ENCODE results near the gene MACROD2. TPM values are rescaled to one million over a fixed set of nuclear protein-coding genes. Genes with fewer than 3 reads are reported as not detected.

MACROD2 gene
- total RNA-seq, 1 donor from 2014 or later = 17.1 TPM

DNA sequence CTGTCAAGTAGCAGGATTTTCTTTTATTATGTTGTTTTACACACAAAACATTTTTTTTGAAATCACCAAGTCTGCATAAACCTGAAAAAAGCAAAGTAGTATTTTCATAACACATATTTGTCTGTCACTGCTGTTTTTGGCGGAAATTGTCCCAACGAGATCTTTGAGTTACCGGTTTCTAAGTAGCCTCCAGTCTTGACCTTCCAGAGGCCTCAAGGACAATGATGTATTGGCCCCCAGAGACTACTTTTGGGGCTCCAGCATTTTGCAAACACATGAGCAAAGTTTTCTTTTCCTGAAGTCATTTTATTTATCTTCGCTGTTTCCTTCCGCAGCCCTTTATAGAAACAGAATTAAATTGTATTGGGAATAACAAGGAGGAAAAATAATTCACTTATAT is 1715.3 kb downstream of the MACROD2 start:
- no peak for DNase-seq (ENCODE audit: low spot score)

DNA sequence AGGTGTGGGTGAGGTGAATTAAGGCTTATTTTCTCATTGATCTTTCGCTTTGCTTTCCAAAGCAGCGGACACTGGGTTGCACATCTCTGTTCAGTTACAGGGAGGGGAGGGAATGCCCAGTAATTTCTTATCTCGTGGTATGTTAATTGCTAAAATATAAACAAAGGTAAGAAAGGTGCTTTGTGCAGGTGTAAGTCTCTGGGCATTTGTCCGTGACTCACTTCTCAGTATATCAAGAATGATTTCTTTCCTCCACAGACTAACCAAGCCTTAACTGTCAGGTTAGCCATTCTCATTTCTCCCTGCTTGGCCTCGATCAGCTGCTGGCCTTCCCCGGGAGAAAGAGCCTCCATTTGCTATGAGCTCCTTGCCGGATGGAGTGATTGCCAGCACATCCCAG is 1715.9 kb downstream of the MACROD2 start:
- DNase-seq (ENCODE audit: low spot score) = no peak

DNA sequence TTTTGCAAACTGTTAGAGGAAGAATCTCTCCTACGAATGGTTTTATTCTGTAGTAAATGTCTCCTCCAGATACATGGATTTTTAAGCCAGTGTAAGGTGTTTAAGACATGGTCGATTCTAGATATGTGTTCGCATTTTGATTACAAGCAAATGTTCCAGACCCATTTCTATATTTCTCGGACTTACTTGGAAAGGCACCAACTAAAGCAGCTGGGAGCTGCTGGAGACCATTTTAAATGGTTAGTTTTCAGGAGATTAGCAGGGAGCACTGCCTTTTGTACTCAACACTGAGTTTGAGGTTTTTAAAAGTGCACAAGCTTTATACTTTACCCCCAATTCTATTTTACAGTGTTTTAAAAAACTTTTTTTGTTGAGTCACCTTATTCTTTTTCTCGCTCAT is 1720.9 kb downstream of the MACROD2 start:
- DNase-seq (ENCODE audit: low spot score) = no peak

DNA sequence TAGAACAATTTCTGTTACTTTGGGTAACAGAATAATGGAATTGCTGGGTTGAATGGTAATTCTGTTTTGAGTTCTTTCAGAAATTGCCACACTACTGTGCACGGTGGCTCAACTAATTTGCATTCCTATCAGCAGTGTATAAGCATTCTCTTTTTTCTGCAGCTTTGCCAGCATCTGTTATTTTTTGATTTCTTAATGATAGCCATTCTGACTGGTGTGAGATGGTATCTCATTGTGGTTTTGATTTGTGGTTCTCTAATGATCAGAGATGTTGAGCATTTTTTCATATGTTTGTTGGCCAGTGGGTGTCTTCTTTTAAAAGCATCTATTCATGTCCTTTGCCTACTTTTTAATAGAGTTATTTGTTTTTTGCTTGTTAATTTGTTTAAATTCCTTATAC is 1731.1 kb downstream of the MACROD2 start:
- DNase-seq (ENCODE audit: low spot score) = no peak

DNA sequence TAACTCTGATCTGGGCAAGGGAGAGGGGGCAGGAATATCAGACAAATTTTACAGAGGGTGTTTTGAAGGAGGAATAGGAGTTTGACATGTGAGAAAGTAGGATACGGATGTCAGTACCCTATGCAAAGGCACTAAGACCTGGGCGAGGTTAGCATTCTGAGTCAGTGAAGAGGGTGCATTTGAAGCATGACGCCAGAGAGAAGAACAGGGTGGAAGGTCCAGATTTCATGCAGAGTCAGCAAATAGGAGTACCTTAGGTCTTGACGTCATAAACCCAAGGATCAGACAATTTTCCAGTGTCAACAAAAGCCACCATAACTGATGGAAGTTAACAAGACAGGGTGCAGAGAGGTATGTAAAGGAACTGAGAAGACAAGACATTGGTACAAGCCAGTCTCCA is 1738.7 kb downstream of the MACROD2 start:
- no peak for DNase-seq (ENCODE audit: low spot score)

DNA sequence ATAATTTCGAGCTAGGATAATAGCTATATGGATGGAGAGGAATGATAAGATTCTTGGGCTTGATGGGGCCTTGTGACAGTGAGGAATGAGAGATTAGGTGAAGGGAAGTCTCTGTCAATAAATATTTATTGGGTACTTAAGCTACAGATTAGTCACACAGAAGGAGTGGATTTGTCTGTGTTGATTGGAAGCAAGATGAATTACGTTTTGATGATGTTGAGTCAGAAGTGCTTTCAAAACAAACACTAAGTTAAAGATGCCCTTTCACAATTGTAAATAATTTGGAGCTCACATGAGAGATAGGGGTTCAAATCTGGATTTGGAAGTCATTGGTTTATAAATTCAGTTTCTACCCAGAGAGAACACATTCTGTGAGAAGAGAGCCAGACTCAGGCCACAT is 1743.7 kb downstream of the MACROD2 start:
- DNase-seq (ENCODE audit: low spot score) = no peak

DNA sequence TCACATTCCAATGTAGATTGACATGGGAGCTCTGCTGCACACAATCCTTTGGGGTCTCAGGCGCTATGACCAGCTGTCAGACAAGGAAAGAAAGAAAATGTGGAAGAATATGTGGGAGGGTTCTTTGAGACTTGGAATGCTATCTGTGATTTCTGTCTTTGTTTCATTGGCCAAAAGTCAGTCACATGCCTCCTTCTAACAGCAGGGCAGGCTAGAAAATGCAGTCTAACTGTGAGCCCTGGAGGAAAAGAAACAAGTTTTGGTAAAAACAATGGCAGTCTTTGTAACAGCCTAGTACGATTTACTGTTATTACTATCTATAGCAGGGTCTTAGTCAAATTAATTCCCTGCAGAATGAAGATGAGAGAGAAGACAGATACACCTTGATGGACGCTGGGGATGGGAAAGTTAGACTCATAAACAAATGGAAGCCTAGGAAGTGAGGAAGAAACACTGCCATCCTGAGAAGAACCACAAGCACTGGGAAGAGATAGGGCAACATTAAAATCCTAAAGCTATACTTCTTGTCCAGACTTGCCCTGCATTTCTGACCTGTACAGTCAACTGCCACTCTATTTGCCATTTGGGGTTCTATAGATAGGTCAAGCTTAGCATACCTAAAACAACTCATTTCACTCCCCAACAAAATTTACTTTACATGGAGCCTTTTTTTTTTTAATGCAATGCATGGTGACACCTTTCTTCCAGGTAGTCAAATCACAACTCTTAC is 1744.9 kb downstream of the MACROD2 start:
- DNase-seq (ENCODE audit: low spot score) = no peak

DNA sequence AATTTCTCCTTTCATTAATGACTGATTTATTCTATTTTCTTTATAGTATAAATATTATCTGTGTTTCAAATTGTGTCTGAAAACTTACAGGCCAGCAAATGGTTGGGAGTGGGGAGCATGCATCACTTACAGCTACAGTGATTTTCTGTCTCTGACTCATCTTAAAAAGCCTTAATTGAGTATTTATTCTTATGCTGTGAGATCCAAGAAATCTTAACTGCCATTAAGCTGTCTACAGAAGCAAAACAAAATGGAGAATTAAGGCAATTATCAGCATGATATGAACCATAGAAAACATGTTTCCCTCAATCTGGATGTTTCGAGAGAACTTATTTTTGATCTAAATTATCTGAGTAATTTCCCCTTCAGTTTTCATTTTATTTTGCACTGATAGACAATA is 1746.8 kb downstream of the MACROD2 start:
- DNase-seq (ENCODE audit: low spot score) = no peak

DNA sequence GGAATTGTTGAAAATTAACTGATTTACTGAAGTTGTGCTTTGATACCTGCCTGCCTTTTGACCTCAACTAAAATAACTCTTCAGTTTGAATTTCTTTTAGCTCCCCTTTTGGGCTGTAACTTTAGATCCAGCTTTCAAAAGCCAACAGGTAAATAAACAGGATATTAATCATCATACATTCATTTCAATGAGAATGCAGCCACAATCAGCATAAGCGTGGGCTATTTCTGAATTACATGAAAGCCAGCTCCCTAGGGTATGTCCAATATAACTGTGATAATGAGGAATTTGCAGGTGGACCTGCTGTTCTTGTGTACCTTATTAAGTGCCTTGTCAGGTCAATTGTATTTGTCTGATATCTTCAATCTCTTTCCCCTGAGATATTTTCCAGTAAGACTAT is 1747.3 kb downstream of the MACROD2 start:
- DNase-seq (ENCODE audit: low spot score) = no peak

DNA sequence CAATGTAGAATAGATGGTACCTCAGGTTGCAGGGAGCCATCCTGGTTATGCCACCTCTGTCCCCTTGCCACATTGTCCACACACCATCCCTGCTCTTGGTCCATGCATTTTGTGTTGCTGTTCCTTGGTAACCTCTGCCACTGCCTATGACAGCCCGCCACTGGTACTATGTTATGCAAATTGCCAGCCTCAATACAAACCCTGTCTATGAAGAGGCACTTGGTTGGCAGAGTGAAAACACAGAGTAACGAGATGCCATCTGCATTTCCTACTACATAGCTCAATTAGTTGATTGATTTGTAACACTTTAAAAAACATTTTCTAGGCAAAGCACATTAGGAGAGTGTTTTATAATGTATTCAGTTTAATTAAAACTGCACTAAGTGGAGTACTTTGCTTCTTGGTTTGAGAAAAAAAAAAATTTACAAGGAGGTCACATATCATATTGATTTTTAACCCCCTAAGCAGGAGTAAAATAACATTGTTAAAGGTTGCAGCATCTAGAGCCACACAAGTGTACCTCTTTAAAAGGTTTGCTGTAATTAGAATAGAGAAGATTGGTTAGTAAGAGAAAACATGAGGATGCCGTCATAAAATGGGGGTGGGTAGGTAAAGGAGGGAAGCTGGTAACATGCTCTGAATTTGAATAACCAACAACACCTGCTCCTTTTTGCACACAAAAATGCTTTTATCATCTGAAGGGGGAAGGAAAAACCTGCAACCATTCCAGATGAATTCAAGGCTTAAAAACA is 1760.9 kb downstream of the MACROD2 start:
- DNase-seq (ENCODE audit: low spot score) = no peak

DNA sequence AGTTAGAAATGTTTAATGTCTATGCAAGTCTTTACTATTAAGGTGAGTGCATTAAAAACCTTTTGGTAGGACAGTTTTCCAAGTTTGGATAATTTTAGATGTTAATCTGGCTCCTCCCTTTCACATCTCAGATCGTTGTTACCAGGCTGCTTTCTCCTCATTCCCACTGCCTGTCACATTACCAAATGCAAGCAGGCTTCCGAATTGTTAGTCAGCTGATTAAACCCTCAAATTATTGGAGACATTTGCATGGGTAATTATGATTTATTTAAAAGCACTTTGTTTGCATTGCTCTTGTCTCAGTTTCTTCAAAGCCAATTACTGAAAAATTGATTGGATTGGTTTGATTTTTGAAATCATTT is 1761.4 kb downstream of the MACROD2 start:
- DNase-seq (ENCODE audit: low spot score) = no peak

DNA sequence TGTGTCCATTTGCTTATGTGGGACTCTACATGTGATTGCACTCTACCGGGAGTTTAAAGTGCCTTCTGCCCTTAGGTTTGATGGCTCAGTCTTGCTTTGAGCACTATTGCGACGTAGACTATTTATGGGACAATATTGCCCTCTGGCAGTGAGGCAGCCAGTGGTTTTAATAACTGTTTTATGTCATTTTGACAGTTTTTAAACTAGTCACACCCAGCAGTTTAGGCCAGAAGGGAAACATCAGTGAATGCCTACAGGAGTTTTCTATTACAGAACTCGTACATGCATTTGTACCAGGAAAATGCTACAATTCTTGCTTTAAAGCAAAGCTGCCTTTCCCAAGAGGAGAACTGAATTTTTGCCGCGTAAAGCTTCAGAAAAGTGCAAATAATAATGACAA is 1764.3 kb downstream of the MACROD2 start:
- no peak for DNase-seq (ENCODE audit: low spot score)

DNA sequence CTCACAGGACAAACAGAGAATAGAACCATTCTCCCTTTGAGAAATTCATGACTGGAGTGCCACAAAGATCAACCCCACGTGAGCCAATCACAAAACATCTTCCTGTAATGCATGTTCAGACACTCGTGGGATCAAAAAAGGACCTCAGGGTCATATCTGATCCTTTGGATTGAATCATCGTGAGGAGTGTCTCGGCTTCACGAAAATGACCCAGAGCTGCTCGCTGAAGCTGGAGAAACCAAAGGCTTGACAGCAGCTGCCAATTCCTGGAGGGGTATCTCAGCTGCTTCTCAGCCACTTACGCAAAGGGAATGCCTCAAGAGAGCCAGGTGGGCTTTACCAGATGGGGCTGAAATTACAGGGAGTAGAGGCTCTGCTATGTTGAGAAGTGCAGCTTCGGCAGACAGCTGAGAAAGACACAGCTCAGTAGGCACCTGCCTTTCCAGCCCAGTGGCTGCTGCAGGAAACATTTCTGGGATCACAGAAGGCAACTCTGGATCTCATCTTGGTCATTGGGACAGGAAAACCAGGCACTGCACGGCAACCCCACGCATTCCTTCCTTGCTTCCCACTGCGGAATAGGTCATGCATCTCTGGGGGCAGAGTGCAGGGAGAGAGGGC is 1764.8 kb downstream of the MACROD2 start:
- no peak for DNase-seq (ENCODE audit: low spot score)

DNA sequence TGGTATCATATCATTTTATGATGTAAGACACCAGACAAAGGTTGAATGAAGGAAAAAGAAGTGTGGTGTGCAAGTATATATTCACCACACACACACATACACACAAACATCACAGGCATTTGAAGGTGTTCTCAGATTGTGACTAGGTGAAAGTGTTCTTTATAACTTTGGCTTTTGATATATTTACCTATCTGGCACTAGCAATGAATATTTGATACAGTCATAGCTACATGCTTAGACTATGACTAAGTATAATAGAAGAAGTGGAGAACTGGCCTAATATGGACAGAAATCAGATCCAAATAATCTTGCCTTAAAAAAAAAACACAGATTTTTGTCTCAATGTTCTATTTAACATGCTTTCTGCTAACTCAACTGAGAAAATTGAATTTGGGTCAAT is 1768.0 kb downstream of the MACROD2 start:
- DNase-seq (ENCODE audit: low spot score) = no peak

DNA sequence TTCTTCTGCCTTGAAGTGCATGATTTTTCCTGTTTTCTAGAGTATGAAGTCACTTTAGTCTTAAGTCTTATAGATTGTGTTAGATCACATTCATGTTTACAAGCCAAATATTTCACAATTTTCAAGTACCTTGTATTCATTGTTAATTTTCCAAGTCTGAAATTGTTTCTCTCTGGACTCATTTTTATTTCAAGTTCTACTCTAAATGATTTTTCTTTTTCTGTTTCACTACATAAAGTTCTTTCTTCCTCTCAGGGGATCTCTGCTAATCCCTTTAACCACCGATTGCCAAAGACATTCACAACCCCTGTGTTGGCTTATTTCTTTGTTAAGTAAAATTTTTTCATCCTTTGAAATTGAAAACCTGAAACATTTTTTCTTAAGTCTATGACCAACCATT is 1772.3 kb downstream of the MACROD2 start:
- DNase-seq (ENCODE audit: low spot score) = no peak

DNA sequence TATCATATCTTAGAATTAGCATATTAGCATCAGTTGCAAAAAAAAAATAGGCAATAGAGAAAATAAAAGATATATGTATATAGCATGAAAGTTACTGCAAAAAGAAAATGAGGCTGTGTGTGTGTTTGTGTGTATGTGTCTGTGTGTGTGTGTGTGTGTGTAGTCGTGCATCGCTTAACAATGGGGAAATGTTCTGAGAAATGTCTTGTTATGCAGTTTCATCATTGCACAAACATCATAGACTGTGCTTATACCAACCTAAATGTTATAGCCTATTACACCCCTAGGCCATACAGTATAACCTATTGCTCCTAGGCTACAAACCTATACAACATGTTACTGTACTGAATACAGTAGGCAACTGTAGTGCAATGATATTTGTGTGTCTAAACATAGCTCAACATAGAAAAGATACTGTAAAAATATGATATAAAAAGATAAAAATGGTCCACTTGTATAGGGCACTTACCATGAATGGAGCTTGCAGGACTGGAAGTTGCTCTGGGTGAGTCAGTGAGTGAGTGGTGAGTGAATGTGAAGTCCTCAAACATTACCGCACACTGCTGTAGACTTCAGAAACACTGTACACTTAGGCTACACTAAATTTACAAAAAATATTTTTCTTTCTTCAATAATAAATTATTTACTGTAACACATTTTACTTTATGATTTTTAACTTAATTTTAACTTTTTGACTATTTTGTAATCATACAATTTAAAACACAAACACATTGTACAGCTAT is 1772.9 kb downstream of the MACROD2 start:
- no peak for DNase-seq (ENCODE audit: low spot score)

DNA sequence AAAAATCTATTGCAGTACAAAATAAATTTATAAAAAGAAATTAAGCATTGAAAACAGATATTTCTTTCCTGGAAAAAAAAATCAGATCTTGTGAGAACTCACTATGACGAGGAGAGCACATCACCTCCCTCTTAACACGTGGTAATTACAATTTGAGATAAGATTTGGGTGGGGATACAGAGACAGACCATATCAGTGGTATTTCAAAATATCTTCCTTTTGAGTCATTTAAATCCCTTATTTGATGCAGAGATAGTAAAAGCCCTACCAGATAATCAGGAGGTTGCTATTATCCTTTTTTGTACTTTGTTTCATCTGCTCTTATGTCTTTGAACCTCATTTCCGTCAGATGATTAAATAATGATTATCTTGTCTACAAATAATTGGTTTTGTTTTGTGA is 1777.5 kb downstream of the MACROD2 start:
- no peak for DNase-seq (ENCODE audit: low spot score)

DNA sequence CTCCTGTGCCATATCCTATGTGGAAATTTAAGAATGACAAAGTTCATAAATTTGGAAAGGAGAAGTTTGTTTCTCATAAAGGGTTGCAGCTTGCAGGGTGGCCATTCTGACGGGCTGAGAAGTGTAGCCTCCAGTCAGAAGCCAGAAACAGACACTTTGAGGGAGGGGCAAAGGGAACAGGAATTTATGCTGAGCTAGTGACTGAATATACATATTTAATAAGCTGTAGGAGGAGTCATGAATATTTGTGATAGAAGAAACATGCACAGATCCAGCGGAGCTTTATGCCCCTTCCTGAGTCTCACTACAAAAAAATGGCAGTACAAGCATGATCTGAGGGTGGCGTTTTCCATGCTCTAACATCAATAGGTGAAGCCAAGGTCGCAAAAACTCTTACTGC is 1779.6 kb downstream of the MACROD2 start:
- no peak for DNase-seq (ENCODE audit: low spot score)

DNA sequence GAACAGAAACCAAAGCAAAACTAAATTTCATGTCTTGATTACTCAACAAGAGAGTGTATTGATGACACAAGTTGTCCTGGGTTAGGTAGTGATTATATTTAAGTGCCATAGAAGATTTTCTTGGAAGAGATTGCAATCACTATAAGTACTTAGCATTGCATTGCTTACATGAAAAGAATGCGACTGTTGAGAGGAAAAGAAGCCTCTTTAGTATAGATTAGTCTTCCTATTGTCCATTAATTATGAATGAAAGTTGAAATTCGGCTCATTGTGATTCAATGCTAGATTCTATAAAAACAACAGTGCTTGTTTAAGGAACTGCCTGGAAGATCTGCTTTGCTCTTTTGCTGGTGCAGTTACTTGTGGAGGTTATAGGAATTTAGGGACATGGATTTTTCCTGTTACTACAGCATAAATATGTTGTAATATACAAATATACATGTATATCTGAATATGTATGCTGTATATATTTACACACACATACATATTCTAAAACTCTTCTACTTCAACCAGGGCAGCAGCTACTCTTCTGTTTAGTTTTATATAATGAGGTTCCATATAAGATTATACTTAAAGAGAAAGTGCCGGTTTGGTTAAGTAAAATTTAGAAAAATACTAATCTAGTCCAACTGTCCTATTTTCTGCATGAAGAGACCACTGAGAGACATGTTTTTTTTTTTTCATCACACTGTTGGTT is 1781.6 kb downstream of the MACROD2 start:
- no peak for DNase-seq (ENCODE audit: low spot score)

DNA sequence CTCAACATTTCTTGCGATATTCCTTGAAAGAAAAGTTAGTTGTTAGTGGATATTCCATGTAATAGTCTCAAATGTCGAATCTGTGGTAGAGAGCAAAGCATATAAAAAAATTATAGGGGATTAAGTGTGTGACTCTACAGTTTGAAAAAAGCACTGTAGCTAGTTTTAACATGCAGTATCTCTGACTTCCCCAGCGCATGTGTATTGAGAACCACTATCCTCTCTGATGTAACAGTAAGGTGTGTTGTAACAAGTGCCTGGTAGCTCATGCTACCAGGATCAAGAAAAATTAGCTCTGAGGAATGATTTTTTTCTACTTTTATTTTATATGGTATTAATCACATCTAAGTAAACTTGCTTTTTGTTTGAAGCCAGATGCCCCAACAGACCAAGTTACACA is 1788.7 kb downstream of the MACROD2 start:
- no peak for DNase-seq (ENCODE audit: low spot score)

DNA sequence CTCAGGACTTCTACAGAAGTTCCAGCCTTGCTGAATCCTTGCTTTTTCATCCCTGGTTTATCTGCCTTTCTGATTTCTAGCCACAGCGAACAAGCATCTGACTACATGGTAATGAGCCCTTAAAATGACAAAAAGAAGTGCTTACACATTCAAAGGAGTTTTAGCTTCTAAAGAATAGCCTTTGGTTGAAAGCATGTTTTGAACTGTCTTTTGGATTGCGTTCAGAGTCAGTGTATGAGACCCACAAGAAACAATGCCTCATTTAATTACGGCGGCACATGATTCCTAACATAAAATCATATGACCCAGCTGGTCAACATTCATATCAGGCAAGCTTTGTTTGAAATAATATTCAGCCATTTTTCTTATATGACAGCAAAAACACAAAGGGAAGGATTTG is 1793.8 kb downstream of the MACROD2 start:
- no peak for DNase-seq (ENCODE audit: low spot score)

DNA sequence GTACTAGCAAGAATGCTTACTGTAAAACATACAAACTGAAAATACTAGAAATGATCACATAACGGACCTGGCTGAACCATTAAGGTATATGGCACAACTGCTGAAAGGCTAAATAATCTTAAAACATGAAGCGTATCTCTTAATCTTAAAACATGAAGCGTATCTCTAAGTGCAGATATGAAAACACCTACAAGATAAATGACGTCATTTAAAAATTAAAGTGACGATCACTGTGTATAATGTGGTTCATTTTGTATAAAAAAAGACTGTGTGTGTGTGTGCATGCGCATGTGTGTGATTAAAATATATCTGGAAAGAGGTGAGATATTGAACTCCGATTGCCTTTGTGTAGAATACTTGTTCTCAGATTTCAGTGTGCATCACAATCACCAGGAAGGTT is 1797.5 kb downstream of the MACROD2 start:
- DNase-seq (ENCODE audit: low spot score) = no peak
